WTC11 (cell line): Measurements from ENCODE around the gene CRYBB2. TPM values are rescaled to one million over a fixed set of nuclear protein-coding genes. Genes with fewer than 3 reads are reported as not detected.

Experiments
- ATAC-seq: fragments of 200-7000 bp; cut with Tn5 transposase; 2 replicates; pipeline ENCODE4 v1.10.0; 2021; ENCODE audit warnings: mild to moderate bottlenecking, moderate library complexity
- CTCF ChIA-PET: fragments of 300-600 bp; sonication (Branson Sonifier 250); formaldehyde crosslinking; loops from one replicate; lab custom pipeline; 2021; ENCODE audit warnings: antibody characterized with exemption; lab: Charles Lee
- POLR2A ChIA-PET: fragments of 350-600 bp; sonication (Branson Sonifier 250); formaldehyde crosslinking; loops from one replicate; lab custom pipeline; 2021; ENCODE audit warnings: antibody characterized with exemption; lab: Charles Lee
- DNase-seq: peaks from one replicate; pipeline ENCODE4 v3.0.0; 2021; ENCODE audit warnings: low spot score
- H3K27ac Mint-ChIP-seq: 2 replicates; pipeline ENCODE4 v1.8.0; 2021; ENCODE audit warnings: mixed read lengths
- H3K27me3 Mint-ChIP-seq: 2 replicates; pipeline ENCODE4 v1.8.0; 2021; ENCODE audit warnings: low read depth, mild to moderate bottlenecking, moderate library complexity, mixed read lengths
- H3K36me3 Mint-ChIP-seq: 2 replicates; pipeline ENCODE4 v1.8.0; 2021; ENCODE audit warnings: mixed read lengths
- H3K4me1 Mint-ChIP-seq: 2 replicates; pipeline ENCODE4 v1.8.0; 2022; ENCODE audit warnings: mixed read lengths
- H3K4me3 Mint-ChIP-seq: 2 replicates; pipeline ENCODE4 v1.8.0; 2021; ENCODE audit warnings: mild to moderate bottlenecking, moderate library complexity, mixed read lengths
- H3K9me3 Mint-ChIP-seq: 2 replicates; pipeline ENCODE4 v1.8.0; 2021; ENCODE audit warnings: mixed read lengths
- ESRRA ChIP-seq: sonication (generic); formaldehyde crosslinking; IDR thresholded peaks from 2 replicates; pipeline ENCODE4 v1.8.1; 2022; ENCODE audit warnings: mild to moderate bottlenecking, missing genetic modification reagents, borderline replicate concordance
- FOXP1 ChIP-seq: sonication (generic); formaldehyde crosslinking; IDR thresholded peaks from 2 replicates; pipeline ENCODE4 v1.8.0; 2022; ENCODE audit warnings: missing genetic modification reagents, mild to moderate bottlenecking, moderate library complexity, borderline replicate concordance
- GRHL2 ChIP-seq: fragments of 250-450 bp; sonication (Bioruptor Pico); IDR thresholded peaks from 2 replicates; pipeline ENCODE4 v1.8.0; 2022; ENCODE audit warnings: mild to moderate bottlenecking, moderate library complexity; ENCODE audit not compliant: insufficient replicate concordance, severe bottlenecking
- MAX ChIP-seq: sonication (generic); formaldehyde crosslinking; IDR thresholded peaks from 2 replicates; pipeline ENCODE4 v1.8.0; 2022; ENCODE audit warnings: mild to moderate bottlenecking, missing genetic modification reagents
- NR1H2 ChIP-seq: sonication (generic); formaldehyde crosslinking; IDR thresholded peaks from 2 replicates; pipeline ENCODE4 v1.9.0; 2021; ENCODE audit warnings: mild to moderate bottlenecking, moderate library complexity, missing genetic modification reagents
- NR2C2 ChIP-seq: sonication (generic); formaldehyde crosslinking; IDR thresholded peaks from 2 replicates; pipeline ENCODE4 v1.8.0; 2022; ENCODE audit warnings: mild to moderate bottlenecking, missing genetic modification reagents
- SP1 ChIP-seq: sonication (generic); formaldehyde crosslinking; conservative IDR thresholded peaks from 2 replicates; pipeline ENCODE4 v1.8.1; 2022; ENCODE audit warnings: missing genetic modification reagents
- TEAD1 ChIP-seq: sonication (generic); formaldehyde crosslinking; IDR thresholded peaks from 2 replicates; pipeline ENCODE4 v1.8.0; 2022; ENCODE audit warnings: mild to moderate bottlenecking, missing genetic modification reagents
- ZNF281 ChIP-seq: sonication (generic); formaldehyde crosslinking; IDR thresholded peaks from 2 replicates; pipeline ENCODE4 v1.8.0; 2023; ENCODE audit warnings: mild to moderate bottlenecking, missing genetic modification reagents
- total RNA-seq: library from RNA; stranded (reverse); gene quantifications from 3 replicates; pipeline ENCODE4 v1.2.3, GENCODE V29; 2021
- TF ChIP-seq, protein P1 (sequence below): sonication (generic); formaldehyde crosslinking; IDR thresholded peaks from 2 replicates; pipeline ENCODE4 v1.8.1; 2023; ENCODE audit warnings: mild to moderate bottlenecking, moderate library complexity, missing genetic modification reagents
- TF ChIP-seq, protein P2 (sequence below): fragments of 250-450 bp; sonication (Bioruptor Pico); IDR thresholded peaks from 2 replicates; pipeline ENCODE4 v1.8.0; 2021; ENCODE audit warnings: mild to moderate bottlenecking
- TF ChIP-seq, protein P3 (sequence below): fragments of 250-450 bp; sonication (Bioruptor Pico); IDR thresholded peaks from 2 replicates; pipeline ENCODE4 v1.9.0; 2021; ENCODE audit warnings: mild to moderate bottlenecking

The CRYBB2 gene
- total RNA-seq, 1 experiment from 2014 or later: 0.28 TPM

DNA sequence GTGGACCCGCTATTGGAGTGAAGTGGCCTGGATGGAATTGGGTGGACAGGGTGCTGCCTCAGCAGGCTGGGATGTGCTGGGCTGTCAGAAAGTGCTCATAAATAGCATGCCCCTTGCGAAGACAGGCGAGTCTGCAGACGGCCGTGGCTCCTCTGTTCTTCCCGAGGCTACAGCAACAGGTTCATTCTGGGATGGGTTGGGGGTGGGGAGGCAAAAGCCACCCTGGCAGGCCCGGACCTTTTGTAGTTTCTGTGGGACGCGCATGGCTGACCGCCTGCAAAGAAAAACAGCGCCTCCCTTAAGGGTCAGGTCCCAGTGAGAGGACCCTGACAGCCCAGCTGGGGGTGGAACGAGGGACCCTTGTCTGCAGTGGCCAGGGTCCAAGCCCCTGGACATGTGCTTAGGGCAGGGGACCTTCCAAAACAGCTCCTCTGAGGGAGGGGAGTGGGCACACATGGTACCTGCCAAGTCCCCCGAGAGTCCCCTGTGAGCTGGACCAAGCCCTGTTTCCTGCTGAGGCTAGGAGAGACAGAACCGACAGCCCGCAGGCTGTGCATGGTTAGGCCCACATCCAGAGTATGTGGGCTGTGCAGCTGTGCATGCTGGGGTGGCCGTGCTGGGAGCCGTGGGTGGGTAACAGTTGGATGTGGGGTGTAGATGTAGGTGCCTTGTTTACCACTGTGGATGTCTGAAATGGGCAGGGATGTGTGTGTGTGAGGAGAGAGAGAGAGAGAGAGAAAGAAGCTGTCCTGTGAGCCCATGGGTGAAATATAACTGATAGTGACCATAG lies 19.5 kb upstream of the CRYBB2 start, which contains the start of gene CRYBB3 (continued):
- no peak for TF ChIP-seq ZNF281
- TF ChIP-seq, all 79 proteins: peak for 0

GRCh38 chr22:25200967-25201366 lies 18.5 kb upstream of the CRYBB2 start:
- H3K27ac Mint-ChIP-seq: no peak overlapping the region
- no peak for ATAC-seq
- CTCF ChIA-PET: interaction anchor here (0.6 to 2.3 kb wide), 4 partner anchors 14 to 132 kb away, joined by 3 to 22 read pairs (median 6); no protein-coding TSS in a partner anchor

More at GRCh38 chr22:25200967-25201366, 18.5 kb upstream of the CRYBB2 start:
- no peaks in the 10 kb centered on the region for H3K27me3 Mint-ChIP-seq
- DNase-seq: no peak
- no peaks in the 10 kb centered on the region for H3K4me1 Mint-ChIP-seq
- TF ChIP-seq NR2C2 (no peak), TEAD1 (CRISPR knock-in tag) (no peak), FOXP1 (CRISPR knock-in tag) (no peak), SP1 (CRISPR knock-in tag) (no peak), GRHL2 (CRISPR knock-in tag) (no peak), ESRRA (CRISPR knock-in tag) (no peak), MAX (CRISPR knock-in tag) (no peak), NR1H2 (CRISPR knock-in tag) (no peak)
- TF ChIP-seq, protein P1, sequence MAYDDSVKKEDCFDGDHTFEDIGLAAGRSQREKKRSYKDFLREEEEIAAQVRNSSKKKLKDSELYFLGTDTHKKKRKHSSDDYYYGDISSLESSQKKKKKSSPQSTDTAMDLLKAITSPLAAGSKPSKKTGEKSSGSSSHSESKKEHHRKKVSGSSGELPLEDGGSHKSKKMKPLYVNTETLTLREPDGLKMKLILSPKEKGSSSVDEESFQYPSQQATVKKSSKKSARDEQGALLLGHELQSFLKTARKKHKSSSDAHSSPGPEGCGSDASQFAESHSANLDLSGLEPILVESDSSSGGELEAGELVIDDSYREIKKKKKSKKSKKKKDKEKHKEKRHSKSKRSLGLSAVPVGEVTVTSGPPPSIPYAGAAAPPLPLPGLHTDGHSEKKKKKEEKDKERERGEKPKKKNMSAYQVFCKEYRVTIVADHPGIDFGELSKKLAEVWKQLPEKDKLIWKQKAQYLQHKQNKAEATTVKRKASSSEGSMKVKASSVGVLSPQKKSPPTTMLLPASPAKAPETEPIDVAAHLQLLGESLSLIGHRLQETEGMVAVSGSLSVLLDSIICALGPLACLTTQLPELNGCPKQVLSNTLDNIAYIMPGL (CRISPR knock-in tag): no peak
- TF ChIP-seq, protein P2, sequence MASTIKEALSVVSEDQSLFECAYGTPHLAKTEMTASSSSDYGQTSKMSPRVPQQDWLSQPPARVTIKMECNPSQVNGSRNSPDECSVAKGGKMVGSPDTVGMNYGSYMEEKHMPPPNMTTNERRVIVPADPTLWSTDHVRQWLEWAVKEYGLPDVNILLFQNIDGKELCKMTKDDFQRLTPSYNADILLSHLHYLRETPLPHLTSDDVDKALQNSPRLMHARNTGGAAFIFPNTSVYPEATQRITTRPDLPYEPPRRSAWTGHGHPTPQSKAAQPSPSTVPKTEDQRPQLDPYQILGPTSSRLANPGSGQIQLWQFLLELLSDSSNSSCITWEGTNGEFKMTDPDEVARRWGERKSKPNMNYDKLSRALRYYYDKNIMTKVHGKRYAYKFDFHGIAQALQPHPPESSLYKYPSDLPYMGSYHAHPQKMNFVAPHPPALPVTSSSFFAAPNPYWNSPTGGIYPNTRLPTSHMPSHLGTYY (CRISPR knock-in tag): no peak
- TF ChIP-seq, protein P3, sequence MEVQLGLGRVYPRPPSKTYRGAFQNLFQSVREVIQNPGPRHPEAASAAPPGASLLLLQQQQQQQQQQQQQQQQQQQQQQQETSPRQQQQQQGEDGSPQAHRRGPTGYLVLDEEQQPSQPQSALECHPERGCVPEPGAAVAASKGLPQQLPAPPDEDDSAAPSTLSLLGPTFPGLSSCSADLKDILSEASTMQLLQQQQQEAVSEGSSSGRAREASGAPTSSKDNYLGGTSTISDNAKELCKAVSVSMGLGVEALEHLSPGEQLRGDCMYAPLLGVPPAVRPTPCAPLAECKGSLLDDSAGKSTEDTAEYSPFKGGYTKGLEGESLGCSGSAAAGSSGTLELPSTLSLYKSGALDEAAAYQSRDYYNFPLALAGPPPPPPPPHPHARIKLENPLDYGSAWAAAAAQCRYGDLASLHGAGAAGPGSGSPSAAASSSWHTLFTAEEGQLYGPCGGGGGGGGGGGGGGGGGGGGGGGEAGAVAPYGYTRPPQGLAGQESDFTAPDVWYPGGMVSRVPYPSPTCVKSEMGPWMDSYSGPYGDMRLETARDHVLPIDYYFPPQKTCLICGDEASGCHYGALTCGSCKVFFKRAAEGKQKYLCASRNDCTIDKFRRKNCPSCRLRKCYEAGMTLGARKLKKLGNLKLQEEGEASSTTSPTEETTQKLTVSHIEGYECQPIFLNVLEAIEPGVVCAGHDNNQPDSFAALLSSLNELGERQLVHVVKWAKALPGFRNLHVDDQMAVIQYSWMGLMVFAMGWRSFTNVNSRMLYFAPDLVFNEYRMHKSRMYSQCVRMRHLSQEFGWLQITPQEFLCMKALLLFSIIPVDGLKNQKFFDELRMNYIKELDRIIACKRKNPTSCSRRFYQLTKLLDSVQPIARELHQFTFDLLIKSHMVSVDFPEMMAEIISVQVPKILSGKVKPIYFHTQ (CRISPR knock-in tag): no peak
- no peak overlapping the region for H3K4me3 Mint-ChIP-seq
- H3K9me3 Mint-ChIP-seq: no peaks in the 10 kb centered on the region
- no peaks in the 10 kb centered on the region for H3K36me3 Mint-ChIP-seq
- POLR2A ChIA-PET: no interaction called here
